22Rv1 (cell line): ENCODE data around the gene RPS18.

ENCODE experiments used
- CTCF ChIP-seq: fragments of 450-650 bp; IDR thresholded peaks from 2 replicates; pipeline ENCODE4 v1.5.1; 2017; ENCODE audit warnings: mild to moderate bottlenecking
- ZFX ChIP-seq: fragments of 450-650 bp; IDR thresholded peaks from 2 replicates; pipeline ENCODE4 v1.6.1; 2017; ENCODE audit warnings: antibody characterized with exemption, borderline replicate concordance

- TF ChIP-seq CTCF (no peak), ZFX (no peak)
These were observed 46.0 kb downstream of the RPS18 start, which contains the start of gene ZBTB22 for GRCh38 chr6:33317669-33318425.
